SJSA1 (cell line): Measurements from ENCODE around the gene BTNL9. TPM values are rescaled to one million over a fixed set of nuclear protein-coding genes. Genes with fewer than 3 reads are reported as not detected.

Experiments
- DNase-seq, 2 experiments: peaks; one replicate each; pipeline ENCODE4 v3.0.0-alpha.2; 2015 to 2020; ENCODE audit warnings: low spot score in 2 of 2, low read depth in 1 of 2
- H3K27ac ChIP-seq: fragments of 250-450 bp; sonication (Bioruptor Pico); 2 replicates; pipeline ENCODE4 v1.5.1; 2020; ENCODE audit warnings: mild to moderate bottlenecking, moderate library complexity
- H3K27me3 ChIP-seq: fragments of 250-450 bp; sonication (Bioruptor Pico); replicated peaks from 2 replicates; pipeline ENCODE4 v1.5.1; 2020; ENCODE audit warnings: mild to moderate bottlenecking, moderate library complexity
- H3K36me3 ChIP-seq: fragments of 250-450 bp; sonication (Bioruptor Pico); 2 replicates; pipeline ENCODE4 v1.5.1; 2020; ENCODE audit warnings: mild to moderate bottlenecking
- H3K4me1 ChIP-seq: fragments of 250-450 bp; sonication (Bioruptor Pico); replicated peaks from 2 replicates; pipeline ENCODE4 v1.6.1; 2021; ENCODE audit warnings: mild to moderate bottlenecking
- H3K4me3 ChIP-seq: fragments of 250-450 bp; sonication (Bioruptor Pico); 2 replicates; pipeline ENCODE4 v1.5.1; 2020; ENCODE audit warnings: mild to moderate bottlenecking
- H3K9me3 ChIP-seq: fragments of 250-450 bp; sonication (Bioruptor Pico); replicated peaks from 2 replicates; pipeline ENCODE4 v1.5.1; 2020; ENCODE audit warnings: mild to moderate bottlenecking
- total RNA-seq: library from RNA; depleted of rRNA; stranded (reverse); fragments of >200 nt; shearing (Covaris generic); gene quantifications from 2 replicates; pipeline ENCODE4 v1.2.3, GENCODE V29; 2014

Gene BTNL9
- total RNA-seq, 1 experiment from 2014 or later = not detected

- H3K27me3 ChIP-seq = peaks cover 72% of the 10 kb centered on the region
Measured at GRCh38 chr5:181060231-181060590, 20.1 kb downstream of the BTNL9 start.

GRCh38 chr5:181060924-181061323 lies 20.9 kb downstream of the BTNL9 start:
- Histone ChIP-seq H3K36me3 (no peaks in the 10 kb centered on the region), H3K4me3 (no peak overlapping the region), H3K27me3 (peaks cover 65% of the 10 kb centered on the region), H3K4me1 (no peaks in the 10 kb centered on the region), H3K9me3 (no peaks in the 10 kb centered on the region; the same call in 1 of the 2 replicates), H3K27ac (no peak overlapping the region)
- DNase-seq = no peak

More at GRCh38 chr5:181060231-181060590, 20.1 kb downstream of the BTNL9 start:
- no peak overlapping the region for H3K4me3 ChIP-seq
- no peaks in the 10 kb centered on the region for H3K4me1 ChIP-seq
- no peak for DNase-seq
- H3K27ac ChIP-seq = no peak overlapping the region
- no peaks in the 10 kb centered on the region for H3K36me3 ChIP-seq
- no peaks in the 10 kb centered on the region; the same call in 1 of the 2 replicates for H3K9me3 ChIP-seq

DNA sequence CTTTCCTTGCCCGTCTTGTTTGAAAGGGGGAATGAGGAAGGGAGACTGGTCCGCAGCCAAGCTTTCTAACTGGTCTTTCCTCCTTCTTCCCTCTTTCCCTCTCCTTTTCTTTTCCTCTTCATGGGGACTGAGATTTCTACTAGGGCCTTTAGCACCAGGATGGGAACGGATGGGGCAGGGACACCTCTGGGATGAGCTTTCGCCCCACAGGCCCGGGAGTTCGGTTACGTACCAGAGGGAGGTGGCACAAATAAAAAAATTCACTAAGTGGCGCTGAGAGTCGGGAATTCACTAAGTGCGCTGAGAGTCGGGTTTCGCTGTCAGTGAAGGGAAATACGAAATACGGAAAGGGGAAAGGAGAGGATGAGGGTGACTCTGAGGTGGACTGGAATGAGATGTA lies 21.6 kb downstream of the BTNL9 start:
- H3K4me3 ChIP-seq = no peak overlapping the region
- H3K9me3 ChIP-seq = no peaks in the 10 kb centered on the region
- no peaks in the 10 kb centered on the region for H3K36me3 ChIP-seq
- H3K4me1 ChIP-seq = no peaks in the 10 kb centered on the region
- peaks cover 59% of the 10 kb centered on the region for H3K27me3 ChIP-seq
- no peak overlapping the region for H3K27ac ChIP-seq
- no peak for DNase-seq

GRCh38 chr5:181062631-181063030 lies 22.6 kb downstream of the BTNL9 start:
- H3K4me1 ChIP-seq = no peaks in the 10 kb centered on the region
- no peak overlapping the region for H3K4me3 ChIP-seq
- H3K36me3 ChIP-seq = no peaks in the 10 kb centered on the region
- no peak for DNase-seq
- no peaks in the 10 kb centered on the region for H3K9me3 ChIP-seq
- no peak overlapping the region for H3K27ac ChIP-seq
- H3K27me3 ChIP-seq = peaks cover 54% of the 10 kb centered on the region

DNA sequence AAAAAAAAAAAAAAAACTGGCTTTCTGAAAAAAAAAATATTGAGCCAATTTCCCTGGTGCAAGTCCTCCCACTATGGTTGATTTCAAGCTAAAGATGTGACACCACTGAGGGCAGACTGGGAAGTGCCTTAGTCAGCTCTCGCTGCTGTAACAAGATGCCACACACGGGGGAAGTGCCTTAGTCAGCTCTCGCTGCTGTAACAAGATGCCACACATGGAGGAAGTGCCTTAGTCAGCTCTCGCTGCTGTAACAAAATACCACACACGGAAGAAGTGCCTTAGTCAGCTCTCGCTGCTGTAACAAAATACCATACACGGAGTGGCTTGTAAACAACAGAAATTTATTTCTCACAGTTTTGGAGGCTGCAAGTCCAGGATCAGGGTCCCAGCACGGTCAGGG lies 23.4 kb downstream of the BTNL9 start:
- H3K4me1 ChIP-seq = no peaks in the 10 kb centered on the region
- no peaks in the 10 kb centered on the region for H3K9me3 ChIP-seq
- H3K36me3 ChIP-seq = no peaks in the 10 kb centered on the region
- H3K4me3 ChIP-seq = no peak overlapping the region
- H3K27me3 ChIP-seq = peaks cover 45% of the 10 kb centered on the region
- DNase-seq = no peak
- no peak overlapping the region for H3K27ac ChIP-seq

- Histone ChIP-seq H3K36me3 (no peaks in the 10 kb centered on the region), H3K9me3 (no peaks in the 10 kb centered on the region), H3K4me1 (no peaks in the 10 kb centered on the region), H3K27me3 (peaks cover 30% of the 10 kb centered on the region), H3K27ac (no peak overlapping the region), H3K4me3 (no peak overlapping the region)
- no peak for DNase-seq
Measured at GRCh38 chr5:181064987-181065386, 24.9 kb downstream of the BTNL9 start.

GRCh38 chr5:181069767-181070491 lies 29.9 kb downstream of the BTNL9 start:
- H3K9me3 ChIP-seq = no peaks in the 10 kb centered on the region
- no peak overlapping the region for H3K4me3 ChIP-seq
- no peak overlapping the region for H3K27ac ChIP-seq
- H3K4me1 ChIP-seq = no peaks in the 10 kb centered on the region
- no peak for DNase-seq
- H3K27me3 ChIP-seq = no peaks in the 10 kb centered on the region; the same call in 1 of the 2 replicates
- no peaks in the 10 kb centered on the region for H3K36me3 ChIP-seq

DNA sequence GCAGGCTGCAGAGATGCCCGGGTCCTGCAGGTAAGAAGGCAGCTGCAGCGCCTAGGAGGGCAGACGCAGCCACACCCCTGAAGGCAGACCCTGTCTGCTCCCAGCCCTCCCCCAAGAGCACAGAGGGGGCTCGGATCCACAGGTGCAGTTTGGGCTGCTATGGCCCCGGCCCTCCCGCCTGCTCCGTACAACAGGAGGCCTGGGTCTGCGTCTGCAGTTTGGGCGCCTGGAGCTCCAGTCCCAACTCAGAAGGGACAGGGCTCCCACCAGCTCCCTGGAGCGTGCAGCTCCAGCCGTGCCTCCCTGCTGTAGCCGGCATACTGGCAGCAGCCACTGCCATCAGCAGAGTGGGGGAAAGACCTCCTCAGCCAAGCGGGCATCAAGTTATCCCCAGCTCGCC lies 30.5 kb downstream of the BTNL9 start:
- Histone ChIP-seq H3K27ac (no peak overlapping the region), H3K4me1 (no peaks in the 10 kb centered on the region), H3K36me3 (no peaks in the 10 kb centered on the region), H3K9me3 (no peaks in the 10 kb centered on the region), H3K4me3 (no peak overlapping the region), H3K27me3 (no peaks in the 10 kb centered on the region; the same call in 1 of the 2 replicates)
- no peak for DNase-seq

DNA sequence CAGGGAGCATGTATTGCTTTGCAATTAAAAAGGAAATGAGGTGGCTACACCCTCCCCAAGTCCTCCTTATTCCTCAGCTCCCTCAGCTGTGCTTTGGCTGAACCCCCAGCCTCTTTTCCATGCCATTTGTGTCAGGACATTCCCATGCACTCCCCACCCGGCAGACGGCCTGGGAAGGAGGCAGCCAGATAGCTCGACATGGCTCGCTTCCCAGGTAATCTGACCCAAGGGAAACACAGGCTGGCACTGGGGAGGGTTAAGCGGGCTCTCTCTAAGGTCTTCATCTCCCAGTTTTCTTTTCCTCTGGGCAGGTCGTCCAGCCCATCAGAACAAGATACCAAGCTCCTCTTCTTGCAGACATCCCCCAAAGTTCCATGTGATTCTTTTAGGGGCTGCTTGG lies 31.2 kb downstream of the BTNL9 start:
- Histone ChIP-seq H3K4me1 (no peaks in the 10 kb centered on the region), H3K9me3 (no peaks in the 10 kb centered on the region), H3K27ac (no peak overlapping the region), H3K36me3 (no peaks in the 10 kb centered on the region), H3K27me3 (no peaks in the 10 kb centered on the region; the same call in 1 of the 2 replicates), H3K4me3 (no peak overlapping the region)
- DNase-seq = no peak

GRCh38 chr5:181076920-181077319 lies 36.9 kb downstream of the BTNL9 start:
- H3K4me1 ChIP-seq = no peaks in the 10 kb centered on the region

DNA sequence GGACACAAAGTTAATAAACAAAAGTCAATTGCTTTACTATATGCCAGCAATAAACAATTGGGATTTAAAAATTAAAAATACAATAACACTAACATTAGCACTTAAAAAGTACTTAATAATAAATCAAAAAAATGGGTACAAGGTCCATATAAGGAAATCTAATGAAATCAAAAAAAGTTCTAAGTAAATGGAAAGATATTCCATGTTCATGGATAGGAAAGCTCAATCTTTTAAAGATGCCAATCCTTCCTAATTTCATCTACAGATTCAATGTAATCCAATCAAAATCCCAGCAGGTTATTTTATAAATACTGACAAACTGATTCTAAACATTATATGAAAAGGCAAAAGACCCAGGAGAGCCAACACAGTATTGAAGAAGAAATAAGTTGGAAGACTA lies 41.9 kb downstream of the BTNL9 start:
- no peaks in the 10 kb centered on the region for H3K4me1 ChIP-seq

More at GRCh38 chr5:181076920-181077319, 36.9 kb downstream of the BTNL9 start:
- Histone ChIP-seq H3K4me3 (no peak overlapping the region), H3K9me3 (no peaks in the 10 kb centered on the region), H3K27ac (no peak overlapping the region), H3K36me3 (no peaks in the 10 kb centered on the region), H3K27me3 (peaks cover 5% of the 10 kb centered on the region; the same call in 1 of the 2 replicates)
- no peak for DNase-seq

GRCh38 chr5:181084621-181085195 lies 44.6 kb downstream of the BTNL9 start:
- H3K4me3 ChIP-seq = no peak overlapping the region
- no peak overlapping the region for H3K27ac ChIP-seq
- peak in 1 of 2 experiments; percentile 40 for DNase-seq
- H3K9me3 ChIP-seq = no peaks in the 10 kb centered on the region
- peaks cover 27% of the 10 kb centered on the region for H3K27me3 ChIP-seq
- no peaks in the 10 kb centered on the region for H3K36me3 ChIP-seq
- H3K4me1 ChIP-seq = no peaks in the 10 kb centered on the region

More for the DNA sequence above, 41.9 kb downstream of the BTNL9 start:
- no peaks in the 10 kb centered on the region for H3K9me3 ChIP-seq
- H3K4me3 ChIP-seq = no peak overlapping the region
- H3K27ac ChIP-seq = no peak overlapping the region
- no peak for DNase-seq
- H3K36me3 ChIP-seq = no peaks in the 10 kb centered on the region
- H3K27me3 ChIP-seq = peaks cover 32% of the 10 kb centered on the region

DNA sequence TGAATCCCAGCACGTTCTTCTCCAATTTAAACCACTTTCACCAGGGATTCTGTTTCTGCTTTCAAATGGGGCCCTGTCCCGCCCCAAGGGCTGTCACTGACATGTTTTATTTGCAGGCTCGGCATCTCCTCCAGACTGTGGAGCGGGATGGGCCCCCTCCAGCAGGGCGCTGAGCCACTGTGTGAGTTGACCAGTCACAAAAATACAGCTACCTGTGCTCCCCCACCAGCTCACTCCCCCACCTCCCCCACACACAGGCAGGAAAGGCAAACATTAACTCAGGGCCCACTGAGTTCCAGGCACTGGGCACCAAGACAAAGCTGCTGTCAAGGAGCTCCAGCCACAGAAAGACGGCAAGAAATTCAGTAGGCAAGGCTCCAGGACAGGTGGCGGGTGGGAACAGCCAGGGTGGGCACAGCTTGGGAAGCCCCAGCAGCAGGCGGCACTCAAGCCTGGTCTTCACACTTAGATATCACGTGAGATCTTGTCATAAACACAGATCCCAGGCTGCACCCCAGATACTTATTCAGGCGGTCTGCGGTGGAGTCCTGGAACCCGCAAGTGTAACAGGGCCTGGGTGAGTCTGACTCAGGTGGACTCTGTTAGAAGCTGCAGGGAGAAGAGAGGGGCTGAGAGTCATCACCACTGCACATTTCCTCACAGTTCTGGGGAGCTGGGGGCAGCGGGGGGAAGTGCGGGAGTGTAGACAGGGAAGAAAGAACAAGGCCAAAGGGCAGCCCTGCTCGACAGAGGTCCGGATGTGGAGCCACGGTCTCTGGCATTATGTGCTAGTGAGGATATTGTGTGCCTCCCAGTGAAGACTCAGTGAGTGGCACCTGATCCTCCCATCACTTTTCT lies 46.2 kb downstream of the BTNL9 start:
- DNase-seq = no peak
- Histone ChIP-seq H3K4me3 (no peak overlapping the region), H3K27me3 (peaks cover 27% of the 10 kb centered on the region), H3K36me3 (no peaks in the 10 kb centered on the region), H3K9me3 (no peaks in the 10 kb centered on the region), H3K27ac (no peak overlapping the region), H3K4me1 (no peaks in the 10 kb centered on the region)

DNA sequence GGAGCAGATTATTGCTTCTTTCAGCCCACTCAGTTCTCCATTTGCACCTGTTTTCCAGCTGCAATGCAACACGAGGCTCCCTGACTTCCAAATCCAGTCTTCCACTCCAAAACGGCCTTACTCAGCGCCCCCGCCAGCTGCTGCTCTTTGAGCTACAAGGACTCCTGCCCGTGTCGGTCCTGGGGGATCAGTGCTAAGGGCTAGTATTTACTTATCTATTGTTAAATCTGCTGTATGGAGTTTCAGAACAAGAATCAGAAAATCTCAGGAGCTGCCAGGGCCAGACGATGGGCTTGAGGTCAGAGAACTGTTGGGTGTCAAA lies 46.8 kb downstream of the BTNL9 start:
- no peaks in the 10 kb centered on the region for H3K9me3 ChIP-seq
- no peak overlapping the region for H3K4me3 ChIP-seq
- no peak for DNase-seq
- H3K36me3 ChIP-seq = no peaks in the 10 kb centered on the region
- peaks cover 27% of the 10 kb centered on the region for H3K27me3 ChIP-seq
- H3K27ac ChIP-seq = no peak overlapping the region
- H3K4me1 ChIP-seq = no peaks in the 10 kb centered on the region
